ENCODE measurements around the gene ERN1.

DNA sequence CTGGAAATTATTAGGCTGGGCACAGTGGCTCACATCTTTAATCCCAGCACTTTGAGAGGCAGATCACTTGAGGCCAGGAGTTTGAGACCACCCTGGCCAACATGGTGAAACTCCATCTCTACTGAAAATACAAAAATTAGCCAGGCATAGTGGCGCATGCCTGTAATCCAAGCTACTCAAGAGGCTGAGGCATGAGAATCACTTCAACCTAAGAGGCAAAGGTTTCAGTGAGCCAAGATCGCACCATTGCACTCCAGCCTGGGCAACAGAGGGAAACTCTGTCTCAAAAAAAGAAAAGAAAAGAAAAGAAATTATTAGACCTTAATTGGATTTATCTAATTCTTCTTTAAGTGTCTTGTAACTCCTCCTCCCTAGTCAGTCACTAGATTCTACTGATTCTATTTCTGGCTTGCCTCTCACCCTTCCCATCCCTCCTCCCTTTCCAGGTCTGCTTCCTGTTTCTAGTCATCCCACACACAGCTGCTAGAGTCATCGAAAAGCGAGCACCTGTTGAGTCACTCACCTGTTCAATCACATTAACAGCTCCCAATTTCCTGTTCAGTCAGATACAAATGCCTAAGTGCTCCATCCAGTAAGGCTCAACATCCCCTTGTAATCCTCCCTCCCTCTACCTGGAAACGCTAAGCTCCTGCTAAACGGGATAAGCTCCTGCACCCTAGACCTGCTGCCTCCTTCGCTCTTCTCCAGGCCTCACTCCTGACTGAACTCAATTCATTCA is 34.6 kb downstream of the ERN1 start:
- TF ChIP-seq CTCF (IDR thresholded peaks at IDR 0.05) (no peak), POLR2AphosphoS5 (IDR thresholded peaks at IDR 0.05) (no peak), EP300 (IDR thresholded peaks at IDR 0.05) (no peak), POLR2A (IDR thresholded peaks at IDR 0.05) (no peak)
